Measurements from ENCODE around the gene RASSF5.

Gene RASSF5

GRCh38 chr1:206550446-206550845 is 43.1 kb downstream of the RASSF5 start:
- Histone ChIP-seq H3K4me2 (ENCODE audit: low read length) (no peak overlapping the region), H3K4ac (ENCODE audit: low read depth, low read length) (no peak overlapping the region), H3K27me3 (ENCODE audit: insufficient read depth, low read length, poor library complexity) (no peaks in the 10 kb centered on the region), H3K4me3 (ENCODE audit: low read length) (no peak overlapping the region), H3K4me1 (ENCODE audit: control insufficient read depth, low read depth, low read length) (no peaks in the 10 kb centered on the region), H3K9ac (ENCODE audit: low read length) (no peak overlapping the region), H2AK5ac (ENCODE audit: low read length) (no peak overlapping the region), H4K8ac (ENCODE audit: low read depth, low read length) (no peak overlapping the region), H2BK5ac (ENCODE audit: low read length) (no peak overlapping the region), H3K79me1 (ENCODE audit: low read length) (no peaks in the 10 kb centered on the region), H3K79me2 (ENCODE audit: control insufficient read depth, insufficient read depth, low read length) (no peaks in the 10 kb centered on the region), H3K27ac (ENCODE audit: low read depth, low read length) (no peak overlapping the region), H3K18ac (ENCODE audit: low read length) (no peak overlapping the region), H3K56ac (ENCODE audit: low read length) (no peak overlapping the region), H3K36me3 (ENCODE audit: control insufficient read depth, insufficient read depth, low read length) (no peaks in the 10 kb centered on the region), H4K5ac (ENCODE audit: low read length) (no peak overlapping the region), H2BK120ac (ENCODE audit: low read depth, low read length) (no peak overlapping the region), H2BK15ac (replicated peaks; ENCODE audit: low read depth) (no peak overlapping the region), H3K23ac (ENCODE audit: low read length) (no peak overlapping the region)
- no CpG with 5 or more reads among the region's 2 CpGs for WGBS (ENCODE audit: extremely low coverage, insufficient coverage, low lambda C conversion rate)
- no peak for DNase-seq

DNA sequence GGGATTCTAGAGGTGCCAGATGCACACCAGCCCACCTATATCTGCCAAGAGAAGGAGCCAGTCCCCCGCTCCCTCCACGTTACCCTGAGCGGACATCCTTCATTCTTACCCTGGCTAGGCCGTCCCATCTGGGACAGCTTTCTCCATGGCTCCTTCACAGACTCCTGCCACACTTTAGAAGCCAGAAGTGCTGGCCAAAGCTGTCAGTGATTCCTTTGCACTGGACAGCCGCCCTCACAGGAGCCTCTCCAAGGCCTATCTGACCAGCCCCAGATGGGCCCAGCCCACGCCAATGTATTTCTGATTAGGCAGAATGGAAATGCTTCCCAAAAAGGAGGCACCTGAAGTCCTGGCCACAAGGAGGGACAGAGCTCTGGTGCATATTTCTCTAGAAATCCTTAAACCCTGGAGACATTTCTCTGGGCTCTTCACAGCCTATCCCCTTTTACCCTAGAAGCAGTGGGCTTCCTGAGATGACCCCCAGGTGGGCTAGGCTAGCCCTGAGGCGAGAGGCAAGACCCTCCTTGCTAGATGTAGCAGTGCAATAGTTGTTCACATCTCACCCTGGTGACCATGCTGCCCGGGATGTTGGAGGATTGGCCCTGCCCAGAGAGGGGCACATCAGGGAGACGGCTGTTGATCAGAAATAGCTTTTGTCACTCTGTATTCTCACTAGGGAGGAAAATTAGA is 44.1 kb downstream of the RASSF5 start:
- no peak overlapping the region for H3K23ac ChIP-seq (ENCODE audit: low read length)
- no peak overlapping the region for H4K8ac ChIP-seq (ENCODE audit: low read depth, low read length)
- H3K18ac ChIP-seq (ENCODE audit: low read length): no peak overlapping the region
- no peaks in the 10 kb centered on the region for H3K36me3 ChIP-seq (ENCODE audit: control insufficient read depth, insufficient read depth, low read length)
- no peak overlapping the region for H3K27ac ChIP-seq (ENCODE audit: low read depth, low read length)
- no peaks in the 10 kb centered on the region for H3K27me3 ChIP-seq (ENCODE audit: insufficient read depth, low read length, poor library complexity)
- no CpG with 5 or more reads among the region's 9 CpGs for WGBS (ENCODE audit: extremely low coverage, insufficient coverage, low lambda C conversion rate)
- H3K9ac ChIP-seq (ENCODE audit: low read length): no peak overlapping the region
- no peak overlapping the region for H3K56ac ChIP-seq (ENCODE audit: low read length)
- H4K5ac ChIP-seq (ENCODE audit: low read length): no peak overlapping the region
- no peaks in the 10 kb centered on the region for H3K79me1 ChIP-seq (ENCODE audit: low read length)
- DNase-seq: no peak
- H3K4me3 ChIP-seq (ENCODE audit: low read length): no peak overlapping the region
- no peaks in the 10 kb centered on the region for H3K4me1 ChIP-seq (ENCODE audit: control insufficient read depth, low read depth, low read length)
- no peak overlapping the region for H2AK5ac ChIP-seq (ENCODE audit: low read length)
- H2BK15ac ChIP-seq (replicated peaks; ENCODE audit: low read depth): no peak overlapping the region
- H3K4ac ChIP-seq (ENCODE audit: low read depth, low read length): no peak overlapping the region
- H3K4me2 ChIP-seq (ENCODE audit: low read length): no peak overlapping the region
- H2BK5ac ChIP-seq (ENCODE audit: low read length): no peak overlapping the region
- H2BK120ac ChIP-seq (ENCODE audit: low read depth, low read length): no peak overlapping the region
- no peaks in the 10 kb centered on the region for H3K79me2 ChIP-seq (ENCODE audit: control insufficient read depth, insufficient read depth, low read length)

DNA sequence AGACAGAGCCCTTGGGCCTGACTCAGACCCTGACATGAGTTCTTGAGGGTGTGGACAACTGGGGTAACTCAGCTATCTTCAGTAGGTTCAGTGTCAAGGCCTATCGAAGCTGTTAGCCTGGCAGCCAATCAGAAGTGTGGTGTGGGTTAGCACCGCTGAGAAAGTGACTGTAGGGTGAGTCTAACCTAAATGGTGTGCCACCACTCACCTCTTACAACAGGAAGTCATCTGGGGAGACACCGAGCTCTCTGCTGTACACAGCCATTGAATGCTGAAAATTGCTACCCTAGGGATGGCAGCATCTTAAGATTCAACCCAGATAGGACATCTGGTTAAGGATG is 44.6 kb downstream of the RASSF5 start:
- no peaks in the 10 kb centered on the region for H3K79me1 ChIP-seq (ENCODE audit: low read length)
- H3K79me2 ChIP-seq (ENCODE audit: control insufficient read depth, insufficient read depth, low read length): no peaks in the 10 kb centered on the region
- no peak overlapping the region for H3K56ac ChIP-seq (ENCODE audit: low read length)
- H3K4me1 ChIP-seq (ENCODE audit: control insufficient read depth, low read depth, low read length): no peaks in the 10 kb centered on the region
- H2BK15ac ChIP-seq (replicated peaks; ENCODE audit: low read depth): no peak overlapping the region
- no peak overlapping the region for H4K5ac ChIP-seq (ENCODE audit: low read length)
- H3K27me3 ChIP-seq (ENCODE audit: insufficient read depth, low read length, poor library complexity): no peaks in the 10 kb centered on the region
- no peak overlapping the region for H2BK120ac ChIP-seq (ENCODE audit: low read depth, low read length)
- no peak overlapping the region for H3K4ac ChIP-seq (ENCODE audit: low read depth, low read length)
- no peak overlapping the region for H3K4me3 ChIP-seq (ENCODE audit: low read length)
- H3K18ac ChIP-seq (ENCODE audit: low read length): no peak overlapping the region
- no CpG with 5 or more reads among the region's 3 CpGs for WGBS (ENCODE audit: extremely low coverage, insufficient coverage, low lambda C conversion rate)
- H4K8ac ChIP-seq (ENCODE audit: low read depth, low read length): no peak overlapping the region
- no peak overlapping the region for H3K27ac ChIP-seq (ENCODE audit: low read depth, low read length)
- no peak overlapping the region for H3K4me2 ChIP-seq (ENCODE audit: low read length)
- DNase-seq: no peak
- H3K36me3 ChIP-seq (ENCODE audit: control insufficient read depth, insufficient read depth, low read length): no peaks in the 10 kb centered on the region
- no peak overlapping the region for H2BK5ac ChIP-seq (ENCODE audit: low read length)
- H3K23ac ChIP-seq (ENCODE audit: low read length): no peak overlapping the region
- H3K9ac ChIP-seq (ENCODE audit: low read length): no peak overlapping the region
- no peak overlapping the region for H2AK5ac ChIP-seq (ENCODE audit: low read length)

GRCh38 chr1:206554211-206554610 is 46.9 kb downstream of the RASSF5 start:
- no peaks in the 10 kb centered on the region for H3K79me2 ChIP-seq (ENCODE audit: control insufficient read depth, insufficient read depth, low read length)
- no peak overlapping the region for H4K5ac ChIP-seq (ENCODE audit: low read length)
- no peaks in the 10 kb centered on the region for H3K36me3 ChIP-seq (ENCODE audit: control insufficient read depth, insufficient read depth, low read length)
- H3K9ac ChIP-seq (ENCODE audit: low read length): no peak overlapping the region
- H3K4ac ChIP-seq (ENCODE audit: low read depth, low read length): no peak overlapping the region
- H2AK5ac ChIP-seq (ENCODE audit: low read length): no peak overlapping the region
- H3K79me1 ChIP-seq (ENCODE audit: low read length): no peaks in the 10 kb centered on the region
- no peak overlapping the region for H2BK15ac ChIP-seq (replicated peaks; ENCODE audit: low read depth)
- DNase-seq: no peak
- H3K4me2 ChIP-seq (ENCODE audit: low read length): no peak overlapping the region
- peaks cover 2% of the 10 kb centered on the region for H3K27me3 ChIP-seq (ENCODE audit: insufficient read depth, low read length, poor library complexity)
- no peak overlapping the region for H3K56ac ChIP-seq (ENCODE audit: low read length)
- no peak overlapping the region for H3K27ac ChIP-seq (ENCODE audit: low read depth, low read length)
- no peak overlapping the region for H2BK5ac ChIP-seq (ENCODE audit: low read length)
- H3K18ac ChIP-seq (ENCODE audit: low read length): no peak overlapping the region
- H4K8ac ChIP-seq (ENCODE audit: low read depth, low read length): no peak overlapping the region
- H2BK120ac ChIP-seq (ENCODE audit: low read depth, low read length): no peak overlapping the region
- no peak overlapping the region for H3K23ac ChIP-seq (ENCODE audit: low read length)
- no CpG with 5 or more reads among the region's 3 CpGs for WGBS (ENCODE audit: extremely low coverage, insufficient coverage, low lambda C conversion rate)
- H3K4me1 ChIP-seq (ENCODE audit: control insufficient read depth, low read depth, low read length): no peaks in the 10 kb centered on the region
- H3K4me3 ChIP-seq (ENCODE audit: low read length): no peak overlapping the region

GRCh38 chr1:206554701-206555472 is 47.6 kb downstream of the RASSF5 start:
- H3K27ac ChIP-seq (ENCODE audit: low read depth, low read length): no peak overlapping the region
- H3K56ac ChIP-seq (ENCODE audit: low read length): no peak overlapping the region
- H3K9ac ChIP-seq (ENCODE audit: low read length): no peak overlapping the region
- no peaks in the 10 kb centered on the region for H3K36me3 ChIP-seq (ENCODE audit: control insufficient read depth, insufficient read depth, low read length)
- no peak overlapping the region for H3K23ac ChIP-seq (ENCODE audit: low read length)
- no peak overlapping the region for H4K8ac ChIP-seq (ENCODE audit: low read depth, low read length)
- H3K4me3 ChIP-seq (ENCODE audit: low read length): no peak overlapping the region
- H2AK5ac ChIP-seq (ENCODE audit: low read length): no peak overlapping the region
- no peak overlapping the region for H2BK5ac ChIP-seq (ENCODE audit: low read length)
- no peaks in the 10 kb centered on the region for H3K79me1 ChIP-seq (ENCODE audit: low read length)
- H3K18ac ChIP-seq (ENCODE audit: low read length): no peak overlapping the region
- H3K4me1 ChIP-seq (ENCODE audit: control insufficient read depth, low read depth, low read length): no peaks in the 10 kb centered on the region
- no peaks in the 10 kb centered on the region for H3K79me2 ChIP-seq (ENCODE audit: control insufficient read depth, insufficient read depth, low read length)
- WGBS (ENCODE audit: extremely low coverage, insufficient coverage, low lambda C conversion rate): no CpG with 5 or more reads among the region's 1 CpG
- no peak for DNase-seq
- H3K4me2 ChIP-seq (ENCODE audit: low read length): no peak overlapping the region
- no peak overlapping the region for H3K4ac ChIP-seq (ENCODE audit: low read depth, low read length)
- no peak overlapping the region for H2BK120ac ChIP-seq (ENCODE audit: low read depth, low read length)
- no peak overlapping the region for H2BK15ac ChIP-seq (replicated peaks; ENCODE audit: low read depth)
- H3K27me3 ChIP-seq (ENCODE audit: insufficient read depth, low read length, poor library complexity): peaks cover 2% of the 10 kb centered on the region
- H4K5ac ChIP-seq (ENCODE audit: low read length): no peak overlapping the region

Measured in mesendoderm (in vitro differentiated cells).